K562 (cell line): ENCODE results near the gene LUZP1. TPM values are rescaled to one million over a fixed set of nuclear protein-coding genes. Genes with fewer than 3 reads are reported as not detected.

Experiments
- ATAC-seq: fragments of 200-7000 bp; cut with Tn5 transposase; 3 replicates; pipeline ENCODE4 v1.9.1; 2020; ENCODE audit warnings: moderate library complexity
- BruUV-seq: library from RNA; stranded (reverse); fragments of 400-500 nt; replicated peaks from 2 replicates; lab custom pipeline; 2021; lab: Mats Ljungman, UMichigan
- CTCF ChIA-PET: fragments of 300-600 bp; formaldehyde crosslinking; extraction: SDS; loops from one replicate; lab custom pipeline; 2021; ENCODE audit warnings: low intra/inter-chr PET ratio; lab: Yijun Ruan, JAX
- POLR2A ChIA-PET: fragments of 300-600, 350-650 bp; sonication (Branson Sonifier 250); formaldehyde crosslinking; extraction: SDS; loops from one replicate; lab custom pipeline; 2021; ENCODE audit warnings: antibody characterized with exemption, inconsistent platforms; lab: Yijun Ruan, JAX
- DNase-seq, 4 experiments: peaks; one replicate each; pipeline versions ENCODE4 v3.0.0 to v3.0.0-alpha.2; 2011 to 2018; ENCODE audit warnings: low spot score in 3 of 4, mixed read lengths in 3 of 4; ENCODE audit errors: extremely low read depth in 1 of 4
- FAIRE-seq: peaks from 2 replicates; lab custom pipeline; 2011; peaks lifted over from hg19 to GRCh38; lab: Jason Lieb, UNC
- H2AFZ ChIP-seq: 2 replicates; pipeline ENCODE4 v1.6.0; 2011; ENCODE audit warnings: low read depth, low read length, control low read depth, inconsistent platforms
- H3K27ac ChIP-seq: fragments of 200-600 bp; 3 replicates; pipeline ENCODE4 v1.8.0; 2011; ENCODE audit warnings: low read depth, mild to moderate bottlenecking, control low read depth, inconsistent platforms, low read length, moderate library complexity, mixed read lengths; ENCODE audit errors: extremely low read depth
- H3K27me3 ChIP-seq, 2 experiments: fragments of 300-600 bp in 1 of 2; 2 replicates in 1 of 2; 3 replicates in 1 of 2; pipeline versions ENCODE4 v1.6.0 to v1.8.0; 2011; ENCODE audit warnings: inconsistent platforms in 2 of 2, low read length in 2 of 2, mild to moderate bottlenecking in 1 of 2, mixed read lengths in 1 of 2, moderate library complexity in 1 of 2; ENCODE audit not compliant: control insufficient read depth in 2 of 2, insufficient read depth in 2 of 2
- H3K36me3 ChIP-seq: fragments of 300-600 bp; 3 replicates; pipeline ENCODE4 v1.8.0; 2011; ENCODE audit warnings: mild to moderate bottlenecking, low read length, inconsistent platforms; ENCODE audit not compliant: control insufficient read depth, insufficient read depth
- H3K4me1 ChIP-seq, 2 experiments: fragments of 200-600 bp in 1 of 2; replicated peaks in 1 of 2; 2 replicates in 1 of 2; 3 replicates in 1 of 2; pipeline versions ENCODE4 v1.5.1 to v1.8.0; 2011; ENCODE audit warnings: inconsistent platforms in 2 of 2, low read length in 2 of 2, mild to moderate bottlenecking in 1 of 2, mixed read lengths in 1 of 2, moderate library complexity in 1 of 2; ENCODE audit not compliant: control insufficient read depth in 2 of 2, insufficient read depth in 2 of 2
- H3K4me2 ChIP-seq: 2 replicates; pipeline ENCODE4 v1.6.1; 2011; ENCODE audit warnings: low read length, control low read depth, inconsistent platforms, mixed read lengths; ENCODE audit not compliant: insufficient read depth
- H3K4me3 ChIP-seq: fragments of 200-600 bp; sonication (generic), shearing (Covaris generic); 2 replicates; pipeline ENCODE4 v1.5.1; 2016; ENCODE audit warnings: control low read depth, inconsistent platforms
- H3K79me2 ChIP-seq: fragments of 200-600 bp; 3 replicates; pipeline ENCODE4 v1.8.0; 2011; ENCODE audit warnings: low read length, inconsistent platforms; ENCODE audit not compliant: control insufficient read depth, insufficient read depth
- H3K9ac ChIP-seq, 2 experiments: 2 replicates each; pipeline versions ENCODE4 v1.6.0 to v1.6.1; 2011; ENCODE audit warnings: low read depth in 2 of 2, low read length in 2 of 2, control low read depth in 1 of 2, inconsistent platforms in 1 of 2, mild to moderate bottlenecking in 1 of 2, mixed read lengths in 1 of 2; ENCODE audit not compliant: insufficient read depth in 1 of 2
- H3K9me1 ChIP-seq: one replicate; pipeline ENCODE4 v1.6.0; 2011; ENCODE audit warnings: inconsistent platforms, mild to moderate bottlenecking, low read length, moderate library complexity; ENCODE audit not compliant: control insufficient read depth, insufficient read depth
- H3K9me3 ChIP-seq: replicated peaks from 2 replicates; pipeline ENCODE4 v1.5.1; 2011; ENCODE audit warnings: low read depth, low read length, inconsistent platforms; ENCODE audit not compliant: control insufficient read depth, insufficient read depth
- H4K20me1 ChIP-seq: replicated peaks from 2 replicates; pipeline ENCODE4 v1.6.1; 2011; ENCODE audit warnings: low read length, inconsistent platforms, mixed read lengths; ENCODE audit not compliant: control insufficient read depth, insufficient read depth
- ASH1L ChIP-seq: fragments of 450-650 bp; IDR thresholded peaks from 2 replicates; pipeline ENCODE4 v1.6.1; 2018; ENCODE audit warnings: borderline replicate concordance, mild to moderate bottlenecking, low read depth; ENCODE audit not compliant: partially characterized antibody
- CREB3L1 ChIP-seq: fragments of 450-650 bp; IDR thresholded peaks from 2 replicates; pipeline ENCODE4 v1.6.1; 2014; ENCODE audit warnings: low read depth, mild to moderate bottlenecking, moderate library complexity, borderline replicate concordance
- FUS ChIP-seq: fragments of 200-400 bp; formaldehyde crosslinking; optimal IDR thresholded peaks from 2 replicates; pipeline ENCODE3; 2017; ENCODE audit warnings: low read depth, low read length
- GTF2E2 ChIP-seq: fragments of 200-800 bp; sonication (Bioruptor generic); IDR thresholded peaks from 2 replicates; pipeline ENCODE4 v1.6.1; 2016; ENCODE audit warnings: missing genetic modification characterization, missing compliant biosample characterization
- MAFG ChIP-seq: fragments of 450-650 bp; conservative IDR thresholded peaks from 2 replicates; pipeline ENCODE4 v1.6.1; 2016; ENCODE audit warnings: missing genetic modification characterization, missing compliant biosample characterization
- NFE2 ChIP-seq: IDR thresholded peaks from 2 replicates; pipeline ENCODE4 v1.6.1; 2014; ENCODE audit warnings: antibody characterized with exemption, low read depth
- RCOR1 ChIP-seq, 2 experiments: IDR thresholded peaks; 2 replicates each; pipeline ENCODE4 v1.6.1; 2012; ENCODE audit warnings: low read depth in 2 of 2, low read length in 2 of 2, borderline replicate concordance in 1 of 2, improper control_type of control experiment in 1 of 2
- ZNF318 ChIP-seq, 2 experiments: fragments of 450-650 bp; IDR thresholded peaks; 2 replicates each; pipeline ENCODE4 v1.6.1; 2016; ENCODE audit warnings: mild to moderate bottlenecking in 2 of 2, borderline replicate concordance in 1 of 2, low read depth in 1 of 2, moderate library complexity in 1 of 2
- ZNF384 ChIP-seq: IDR thresholded peaks from 2 replicates; pipeline ENCODE4 v1.6.1; 2012; ENCODE audit warnings: low read depth, low read length, improper control_type of control experiment
- ZNF644 ChIP-seq: fragments of 200-800 bp; sonication (Bioruptor generic); IDR thresholded peaks from 2 replicates; pipeline ENCODE4 v1.6.1; 2016; ENCODE audit warnings: low read depth, missing genetic modification characterization, missing compliant biosample characterization
- WGBS: fragments of 100-300 bp; shearing (Covaris generic); methylation state at CpG from one replicate; pipeline ENCODE4 v1.1.6; 2016; ENCODE audit warnings: low coverage, mixed read lengths; ENCODE audit not compliant: insufficient coverage; ENCODE audit errors: missing lambda C conversion rate; 5-methylcytosine and 5-hydroxymethylcytosine counted together
- in situ Hi-C: fragments of 300-500 bp; cut with MboI; formaldehyde crosslinking; loops from 4 replicates; pipeline ENCODE4 v1.15.0; 2018; ENCODE audit warnings: inconsistent platforms, mixed read lengths
- intact Hi-C: fragments of 100-400 bp; cut with micrococcal nuclease; formaldehyde crosslinking; loops from 2 replicates; pipeline ENCODE4 v1.14.2; 2022
- polyA plus RNA-seq, 8 experiments: library from polyadenylated mRNA; depleted of rRNA in 4 of 8; stranded (reverse) in 5 of 8; unstranded in 3 of 8; fragments of >200 nt; fragmentation: Nextera tagmentation in 2 of 8; fragmentation: Illumina TruSeq in 1 of 8; extraction: Ambion mirVana in 2 of 8; extraction: Trizol in 1 of 8; gene quantifications; 2 replicates each; pipeline versions ENCODE4 v1.2.1 to v1.2.3, GENCODE V29; 2011 to 2014; ENCODE audit warnings: inconsistent platforms in 1 of 8, missing spikeins in 1 of 8
- total RNA-seq, 7 experiments: library from RNA; depleted of rRNA in 6 of 7; stranded (reverse); fragments of >200 nt in 6 of 7; fragmentation: Illumina TruSeq in 2 of 7; extraction: Trizol in 2 of 7; gene quantifications; 2 replicates each; pipeline versions ENCODE4 v1.2.1 to v1.2.3, GENCODE V29; 2011 to 2021; ENCODE audit warnings: low replicate concordance in 1 of 7

The LUZP1 gene
- total and polyA plus RNA-seq, 9 of the 15 experiments (the other 6 are each of a cell fraction or from before 2014, with no cell fraction given), result 6.5 to 19.1 (median 12.4) TPM

- FAIRE-seq (no peak), ATAC-seq (peak; percentile 39), DNase-seq (peak in 1 of 4 experiments; percentile 46)
- WGBS, result 7% methylated on average over 8 of the region's 8 CpGs
- Histone ChIP-seq H3K4me1 (peaks cover 28 to 48% of the 10 kb centered on the region in 2 experiments), H4K20me1 (no peaks in the 10 kb centered on the region), H2AFZ (peak overlapping the region; percentile 84), H3K79me2 (peaks cover 73% of the 10 kb centered on the region), H3K4me2 (peak overlapping the region; percentile 87), H3K4me3 (peak overlapping the region; percentile 35), H3K27me3 (no peaks in the 10 kb centered on the region), H3K27ac (peak overlapping the region; percentile 87), H3K9me1 (no peaks in the 10 kb centered on the region), H3K36me3 (no peaks in the 10 kb centered on the region), H3K9me3 (no peaks in the 10 kb centered on the region), H3K9ac (peak overlapping the region in 1 of 2 experiments; percentile 86; a peak in 2 of 4 replicates)
- intact Hi-C loops (no loop called here), in situ Hi-C loops (no loop called here)
- POLR2A ChIA-PET, result interaction anchor here (0.8 to 5.2 kb wide), 10 partner anchors 9 to 383 kb away, joined by 3 to 25 read pairs (median 4); partner anchors contain the start of gene LUZP1
- BruUV-seq, result no TSS peak
- CTCF ChIA-PET, result no interaction called here
- TF ChIP-seq ZNF384, result peak; percentile 80
- 0 out of 4 replicates have a peak, but pooled peaks of 1 of the 2 experiments have one; percentile 20 for TF ChIP-seq ZNF318 (IDR thresholded peaks at IDR 0.05; ENCODE audit: borderline replicate concordance in 1 of 2, low read depth in 1 of 2)
- no peak for TF ChIP-seq MAFG
- no peak for TF ChIP-seq ASH1L
- 0 out of 2 replicates have a peak, but pooled peaks have one; percentile 35 for TF ChIP-seq CREB3L1
- TF ChIP-seq GTF2E2 (tag), result no peak
- peak; percentile 65; the same call in 1 of the 2 replicates for TF ChIP-seq ZNF644 (tag)
- TF ChIP-seq NFE2, result 0 out of 2 replicates have a peak, but pooled peaks have one; percentile 1
- peak in 1 of 2 experiments; percentile 76; a peak in 2 of 4 replicates for TF ChIP-seq RCOR1 (IDR thresholded peaks at IDR 0.05; ENCODE audit: borderline replicate concordance in 1 of 2, low read depth in 2 of 2, low read length in 2 of 2)
- TF ChIP-seq FUS, result no peak
Observed at GRCh38 chr1:23118957-23119792, 49.5 kb downstream of the LUZP1 start.
